SJSA1 (cell line): ENCODE results near the gene APLN. TPM values are rescaled to one million over a fixed set of nuclear protein-coding genes. Genes with fewer than 3 reads are reported as not detected.

Experiments
- DNase-seq, 2 experiments: peaks; one replicate each; pipeline ENCODE4 v3.0.0-alpha.2; 2015 to 2020; ENCODE audit warnings: low spot score in 2 of 2, low read depth in 1 of 2
- H3K27ac ChIP-seq: fragments of 250-450 bp; sonication (Bioruptor Pico); 2 replicates; pipeline ENCODE4 v1.5.1; 2020; ENCODE audit warnings: mild to moderate bottlenecking, moderate library complexity
- H3K27me3 ChIP-seq: fragments of 250-450 bp; sonication (Bioruptor Pico); replicated peaks from 2 replicates; pipeline ENCODE4 v1.5.1; 2020; ENCODE audit warnings: mild to moderate bottlenecking, moderate library complexity
- H3K36me3 ChIP-seq: fragments of 250-450 bp; sonication (Bioruptor Pico); 2 replicates; pipeline ENCODE4 v1.5.1; 2020; ENCODE audit warnings: mild to moderate bottlenecking
- H3K4me1 ChIP-seq: fragments of 250-450 bp; sonication (Bioruptor Pico); replicated peaks from 2 replicates; pipeline ENCODE4 v1.6.1; 2021; ENCODE audit warnings: mild to moderate bottlenecking
- H3K4me3 ChIP-seq: fragments of 250-450 bp; sonication (Bioruptor Pico); 2 replicates; pipeline ENCODE4 v1.5.1; 2020; ENCODE audit warnings: mild to moderate bottlenecking
- H3K9me3 ChIP-seq: fragments of 250-450 bp; sonication (Bioruptor Pico); replicated peaks from 2 replicates; pipeline ENCODE4 v1.5.1; 2020; ENCODE audit warnings: mild to moderate bottlenecking
- total RNA-seq: library from RNA; depleted of rRNA; stranded (reverse); fragments of >200 nt; shearing (Covaris generic); gene quantifications from 2 replicates; pipeline ENCODE4 v1.2.3, GENCODE V29; 2014; rRNA removed

APLN gene, protein sequence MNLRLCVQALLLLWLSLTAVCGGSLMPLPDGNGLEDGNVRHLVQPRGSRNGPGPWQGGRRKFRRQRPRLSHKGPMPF
- total RNA-seq, result 1.7 and 2.6 TPM in 2 replicates

GRCh38 chrX:129654652-129655546, at the start of gene APLN:
TSS of gene APLN (minus strand) at chrX:129654956. CDS start at chrX:129654630, 326 bp downstream.
- H3K4me3 ChIP-seq, result peak within 1 kb of the TSS; percentile 51
- DNase-seq, result peak; percentile 57 to 68
- H3K36me3 ChIP-seq, result no peaks in the 10 kb centered on the region
- H3K9me3 ChIP-seq, result no peaks in the 10 kb centered on the region
- H3K27ac ChIP-seq, result no peak within 1 kb of the TSS
- peaks cover 17% of the 10 kb centered on the region for H3K4me1 ChIP-seq
- H3K27me3 ChIP-seq, result no peaks in the 10 kb centered on the region

DNA sequence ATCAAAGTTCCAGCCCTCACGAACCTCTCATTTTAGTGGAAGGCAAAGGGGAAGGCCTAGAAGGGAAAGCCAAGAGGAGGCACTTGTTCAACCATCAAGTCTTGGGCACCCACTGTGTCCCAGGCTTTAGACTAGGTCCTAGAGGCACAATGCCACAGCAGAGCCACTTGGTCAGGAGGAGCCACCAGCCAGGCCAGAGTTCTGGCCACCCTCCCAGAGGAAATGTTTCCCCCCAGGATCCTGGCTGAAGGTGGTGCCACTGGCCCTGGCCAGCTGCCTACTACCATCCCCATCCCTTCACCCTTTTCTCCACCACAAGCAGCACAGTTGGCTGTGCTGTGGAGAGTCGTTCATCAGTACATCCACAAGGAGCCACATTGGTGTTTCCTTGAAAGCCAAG, 49.7 kb upstream of the APLN start:
- H3K4me1 ChIP-seq, result peaks cover 3% of the 10 kb centered on the region; the same call in 1 of the 2 replicates
- H3K9me3 ChIP-seq, result no peaks in the 10 kb centered on the region
- no peaks in the 10 kb centered on the region for H3K27me3 ChIP-seq
- H3K27ac ChIP-seq, result no peak overlapping the region
- no peak overlapping the region for H3K4me3 ChIP-seq
- DNase-seq, result no peak
- H3K36me3 ChIP-seq, result no peaks in the 10 kb centered on the region

GRCh38 chrX:129701624-129702069, 46.9 kb upstream of the APLN start:
- H3K4me1 ChIP-seq, result peaks cover 10% of the 10 kb centered on the region
- no peak overlapping the region for H3K4me3 ChIP-seq
- H3K27me3 ChIP-seq, result no peaks in the 10 kb centered on the region
- no peaks in the 10 kb centered on the region for H3K9me3 ChIP-seq
- no peak for DNase-seq
- no peak overlapping the region for H3K27ac ChIP-seq
- no peaks in the 10 kb centered on the region for H3K36me3 ChIP-seq

DNA sequence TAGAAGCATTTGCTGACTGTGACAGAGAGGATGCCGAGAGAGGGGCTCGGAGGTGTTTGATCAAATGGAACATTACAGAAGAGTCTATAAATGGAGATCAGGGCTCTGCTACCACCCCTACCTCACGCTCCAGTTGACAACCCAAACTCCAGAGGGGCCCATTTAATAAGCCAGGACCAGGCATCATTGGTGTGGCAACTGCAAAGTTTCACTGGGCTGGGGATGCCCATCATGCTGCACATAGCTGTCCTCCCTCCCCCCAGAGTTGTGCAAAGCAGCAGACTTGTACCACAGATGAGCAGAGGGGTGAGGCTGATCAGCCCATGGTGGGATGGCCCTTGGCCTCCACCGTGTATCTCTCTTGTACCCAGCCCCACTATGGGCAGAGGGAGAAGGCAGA, 45.8 kb upstream of the APLN start:
- Histone ChIP-seq H3K4me1 (peaks cover 10% of the 10 kb centered on the region), H3K27ac (no peak overlapping the region), H3K4me3 (no peak overlapping the region), H3K9me3 (no peaks in the 10 kb centered on the region), H3K36me3 (no peaks in the 10 kb centered on the region), H3K27me3 (no peaks in the 10 kb centered on the region)
- DNase-seq, result no peak

DNA sequence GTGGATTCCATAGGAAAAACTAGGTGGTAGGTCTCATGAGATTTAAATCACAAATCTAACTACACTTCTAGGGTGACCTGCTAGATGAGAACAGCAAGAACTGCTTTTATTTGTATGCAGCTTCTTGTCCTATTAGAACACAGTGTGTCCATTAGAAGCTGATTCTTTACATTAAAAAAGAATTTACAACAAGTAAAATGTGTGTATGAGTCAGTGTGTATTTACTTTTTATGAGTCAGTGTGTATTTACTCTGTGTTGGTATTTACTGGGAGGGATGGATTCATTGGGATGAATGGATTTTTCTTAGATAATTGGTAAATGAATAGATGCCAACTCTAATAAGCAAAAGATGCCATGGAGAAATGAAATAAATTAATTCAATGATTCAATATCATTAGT, 43.4 kb upstream of the APLN start:
- Histone ChIP-seq H3K4me1 (peaks cover 10% of the 10 kb centered on the region), H3K4me3 (no peak overlapping the region), H3K27ac (no peak overlapping the region), H3K36me3 (no peaks in the 10 kb centered on the region), H3K27me3 (no peaks in the 10 kb centered on the region), H3K9me3 (no peaks in the 10 kb centered on the region)
- DNase-seq, result peak in 1 of 2 experiments; percentile 12

DNA sequence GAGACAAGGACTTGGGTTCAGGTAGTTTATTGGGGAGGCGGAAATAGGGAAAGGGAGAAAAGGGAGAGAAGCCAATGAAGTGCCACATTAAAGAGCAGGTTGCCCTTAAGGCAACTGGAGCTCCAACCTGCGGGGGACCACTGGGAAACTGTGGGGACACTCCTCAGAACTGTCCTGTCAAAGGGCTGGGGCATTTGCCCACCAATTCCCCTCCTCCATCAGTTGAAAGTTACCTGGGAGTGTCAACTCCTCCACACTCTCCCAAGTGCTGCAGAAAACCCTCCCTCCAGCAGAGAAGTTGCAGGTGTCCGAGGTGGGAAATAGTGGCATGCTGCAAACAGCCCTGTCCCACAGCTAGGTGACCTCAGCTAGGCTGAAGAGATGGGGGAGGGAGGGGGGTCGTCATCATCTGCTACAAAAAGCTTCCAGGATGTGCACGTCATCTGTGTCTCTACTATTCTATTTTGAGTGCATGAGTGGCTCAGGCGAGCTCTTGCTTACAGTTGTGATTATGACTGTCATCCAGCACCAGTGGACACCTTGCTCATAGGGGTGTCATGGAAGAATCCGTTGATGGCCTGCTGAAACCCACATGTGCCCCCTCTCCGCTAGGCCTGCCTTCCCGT, 42.6 kb upstream of the APLN start:
- H3K36me3 ChIP-seq, result no peaks in the 10 kb centered on the region
- H3K27me3 ChIP-seq, result no peaks in the 10 kb centered on the region
- no peak for DNase-seq
- no peak overlapping the region for H3K27ac ChIP-seq
- H3K4me3 ChIP-seq, result no peak overlapping the region
- no peaks in the 10 kb centered on the region for H3K9me3 ChIP-seq
- peaks cover 10% of the 10 kb centered on the region for H3K4me1 ChIP-seq

DNA sequence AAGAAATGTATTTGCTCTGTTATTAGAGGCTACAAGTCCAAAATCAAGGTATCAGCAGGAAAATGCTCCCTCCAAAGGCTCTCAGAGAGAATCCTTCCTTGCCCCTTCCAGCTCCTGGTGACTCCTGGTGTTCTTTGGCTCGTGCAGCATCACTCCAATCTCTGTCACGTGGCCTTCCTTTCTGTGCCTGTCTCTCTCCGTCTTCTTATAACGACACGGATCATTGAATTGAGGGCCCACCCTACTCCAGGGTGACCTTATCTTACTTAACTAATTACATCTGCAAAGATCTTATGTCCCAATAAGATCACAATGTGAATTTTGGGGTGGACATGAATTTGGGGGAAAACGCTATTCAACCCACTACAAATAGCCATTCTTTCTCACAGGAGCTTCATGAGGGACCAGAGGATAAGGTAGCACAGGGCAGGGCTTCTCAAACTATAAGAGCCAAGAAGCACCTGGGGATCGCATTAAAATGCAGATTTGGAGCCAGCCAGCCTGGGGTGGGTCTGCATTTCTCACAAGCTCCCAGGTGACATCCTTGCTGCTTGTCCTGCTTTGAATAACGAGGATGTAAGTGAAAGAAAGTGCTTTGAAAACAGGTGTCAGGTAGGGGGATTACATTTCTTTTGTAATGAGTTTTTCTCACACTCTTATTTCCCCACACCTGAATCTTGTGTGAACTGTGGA, 41.9 kb upstream of the APLN start:
- H3K4me1 ChIP-seq, result peaks cover 10% of the 10 kb centered on the region
- H3K27ac ChIP-seq, result no peak overlapping the region
- no peaks in the 10 kb centered on the region for H3K36me3 ChIP-seq
- H3K4me3 ChIP-seq, result no peak overlapping the region
- no peaks in the 10 kb centered on the region for H3K9me3 ChIP-seq
- no peak for DNase-seq
- no peaks in the 10 kb centered on the region for H3K27me3 ChIP-seq

DNA sequence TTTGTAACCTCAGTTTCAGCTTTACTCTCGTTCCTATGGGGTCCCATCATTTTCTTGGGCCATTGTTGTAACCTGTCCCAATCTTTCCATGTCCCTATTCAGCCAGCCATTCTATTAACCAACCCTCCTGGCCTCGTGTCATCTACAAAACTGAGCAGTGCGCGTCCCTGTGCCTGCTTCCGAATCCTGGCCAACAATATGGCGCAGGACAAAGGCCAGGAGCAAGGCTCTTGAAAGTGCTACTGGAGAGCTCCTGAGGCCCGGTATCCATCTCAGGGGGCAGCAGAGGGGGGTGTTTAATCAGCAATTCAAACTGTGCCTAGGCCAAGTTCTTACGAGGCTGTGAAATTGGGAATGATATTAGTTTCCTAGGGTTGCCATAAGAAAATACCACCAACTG, 41.2 kb upstream of the APLN start:
- no peak overlapping the region for H3K27ac ChIP-seq
- no peaks in the 10 kb centered on the region for H3K9me3 ChIP-seq
- H3K4me3 ChIP-seq, result no peak overlapping the region
- no peaks in the 10 kb centered on the region for H3K27me3 ChIP-seq
- no peak for DNase-seq
- H3K4me1 ChIP-seq, result peaks cover 10% of the 10 kb centered on the region
- no peaks in the 10 kb centered on the region for H3K36me3 ChIP-seq

DNA sequence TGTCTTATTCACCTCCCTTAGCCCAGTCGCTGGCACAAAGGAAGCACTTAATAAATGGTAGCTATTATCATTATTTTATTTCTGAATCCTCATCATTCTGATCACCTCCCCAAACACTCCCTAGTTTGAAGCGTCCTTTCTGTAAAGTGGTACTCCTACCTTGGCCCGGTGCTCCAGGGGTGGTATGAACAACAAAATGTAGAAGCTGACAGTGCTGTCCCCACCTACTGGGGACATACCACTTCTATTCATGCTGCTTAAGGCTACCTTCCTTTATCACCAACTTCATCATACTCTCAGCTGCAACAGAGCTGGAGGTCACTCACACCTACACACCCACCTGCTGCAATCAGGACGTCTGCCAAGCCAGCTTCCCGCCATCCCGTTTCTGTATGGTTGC, 40.8 kb upstream of the APLN start:
- Histone ChIP-seq H3K27me3 (no peaks in the 10 kb centered on the region), H3K27ac (no peak overlapping the region), H3K36me3 (no peaks in the 10 kb centered on the region), H3K4me1 (peaks cover 10% of the 10 kb centered on the region), H3K4me3 (no peak overlapping the region), H3K9me3 (no peaks in the 10 kb centered on the region)
- no peak for DNase-seq

- no peak overlapping the region for H3K4me3 ChIP-seq
- peaks cover 10% of the 10 kb centered on the region for H3K4me1 ChIP-seq
- H3K27me3 ChIP-seq, result no peaks in the 10 kb centered on the region
- no peak overlapping the region for H3K27ac ChIP-seq
- H3K9me3 ChIP-seq, result no peaks in the 10 kb centered on the region
- no peaks in the 10 kb centered on the region for H3K36me3 ChIP-seq
- DNase-seq, result no peak
Measured at GRCh38 chrX:129694805-129695204, 40.0 kb upstream of the APLN start.

DNA sequence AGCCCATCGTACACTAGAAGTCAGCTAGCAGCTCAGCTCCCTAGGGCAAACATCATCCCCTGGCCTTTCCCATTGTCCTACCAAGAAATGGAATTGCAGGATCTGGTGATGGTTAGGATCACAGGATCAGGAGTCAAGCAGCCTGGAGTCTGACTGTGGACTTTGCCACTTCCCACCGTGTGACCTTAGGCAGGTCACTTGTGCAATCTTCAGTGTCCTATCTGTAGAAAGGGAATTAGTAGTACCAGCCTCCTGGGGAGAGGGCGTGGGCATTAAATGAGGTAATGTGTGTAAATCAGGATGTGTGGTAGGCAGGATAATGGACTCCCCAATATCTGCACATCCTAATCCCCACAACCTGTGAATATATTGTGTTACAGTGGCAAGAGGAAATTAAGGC, 38.6 kb upstream of the APLN start:
- Histone ChIP-seq H3K9me3 (no peaks in the 10 kb centered on the region), H3K4me1 (peaks cover 8% of the 10 kb centered on the region), H3K27me3 (no peaks in the 10 kb centered on the region), H3K4me3 (no peak overlapping the region), H3K36me3 (no peaks in the 10 kb centered on the region), H3K27ac (no peak overlapping the region)
- no peak for DNase-seq

DNA sequence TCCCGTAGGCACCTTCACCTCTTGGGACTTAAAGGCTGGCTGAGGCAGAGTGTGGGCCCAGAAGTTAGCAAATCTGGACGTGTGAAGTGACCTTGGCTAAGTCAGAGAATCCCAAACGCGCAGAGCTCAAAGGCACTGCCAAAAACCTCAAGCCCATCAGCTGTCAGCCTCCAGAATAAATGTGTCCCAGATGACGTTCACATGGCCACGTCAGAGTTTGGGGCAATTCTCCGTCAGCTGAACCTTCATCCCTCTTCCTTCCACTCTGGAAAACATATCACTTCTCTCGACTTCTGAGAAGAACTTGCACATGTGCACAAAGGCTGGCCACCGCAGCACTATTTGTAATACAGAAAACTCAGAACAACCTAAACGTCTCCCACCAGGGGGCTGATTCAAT, 35.7 kb upstream of the APLN start:
- no peaks in the 10 kb centered on the region for H3K36me3 ChIP-seq
- no peaks in the 10 kb centered on the region for H3K4me1 ChIP-seq
- H3K4me3 ChIP-seq, result no peak overlapping the region
- H3K27me3 ChIP-seq, result no peaks in the 10 kb centered on the region
- H3K9me3 ChIP-seq, result no peaks in the 10 kb centered on the region
- DNase-seq, result no peak
- no peak overlapping the region for H3K27ac ChIP-seq

GRCh38 chrX:129689796-129690195, 35.0 kb upstream of the APLN start:
- Histone ChIP-seq H3K36me3 (no peaks in the 10 kb centered on the region), H3K4me3 (no peak overlapping the region), H3K4me1 (no peaks in the 10 kb centered on the region), H3K27ac (no peak overlapping the region), H3K27me3 (no peaks in the 10 kb centered on the region), H3K9me3 (no peaks in the 10 kb centered on the region)
- no peak for DNase-seq

GRCh38 chrX:129688097-129688496, 33.3 kb upstream of the APLN start:
- Histone ChIP-seq H3K4me3 (no peak overlapping the region), H3K27ac (no peak overlapping the region), H3K9me3 (no peaks in the 10 kb centered on the region), H3K36me3 (no peaks in the 10 kb centered on the region), H3K27me3 (no peaks in the 10 kb centered on the region), H3K4me1 (no peaks in the 10 kb centered on the region)
- no peak for DNase-seq
